Measurements from ENCODE around the gene SCARF2. TPM values are rescaled to one million over a fixed set of nuclear protein-coding genes. Genes with fewer than 3 reads are reported as not detected.

Gene SCARF2
- total RNA-seq, 2 donors from 2014 or later, result 49.4 to 108 TPM

DNA sequence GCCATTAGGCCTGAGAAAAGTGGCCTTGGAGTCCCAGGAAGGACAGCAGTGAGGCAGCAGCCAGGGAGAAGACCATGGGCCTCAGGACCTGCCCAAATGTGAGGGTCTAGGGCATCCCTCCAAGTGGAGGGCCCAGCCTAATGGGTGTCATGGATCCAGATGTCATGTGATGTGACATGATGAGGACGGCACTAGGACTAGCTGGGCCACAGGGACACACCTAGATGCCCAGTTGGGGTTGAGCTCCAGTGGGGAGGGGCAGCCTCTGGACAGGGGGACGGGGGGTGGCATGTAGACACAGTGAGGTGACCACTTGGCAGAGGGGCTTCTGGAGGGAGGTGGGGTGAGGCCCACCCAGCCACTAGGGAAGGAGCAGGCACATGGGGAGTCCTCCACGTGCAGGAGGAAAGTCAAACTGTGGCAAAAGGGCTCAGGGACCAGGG is 5.4 kb downstream of the SCARF2 start:
- ATAC-seq (ENCODE audit: insufficient number of reproducible peaks, low FRiP score, low read depth) (no peak), DNase-seq (ENCODE audit: low spot score) (no peak)
- Histone ChIP-seq H3K4me3 (no peak overlapping the region), H3K9me3 (no peaks in the 10 kb centered on the region), H3K27ac (no peak overlapping the region), H3K36me3 (peaks cover 26% of the 10 kb centered on the region), H3K27me3 (replicated peaks; ENCODE audit: insufficient read depth) (no peaks in the 10 kb centered on the region), H3K4me1 (ENCODE audit: control insufficient read depth in 1 of 2, low read depth in 2 of 2) (peaks cover 0 to 31% of the 10 kb centered on the region in 2 donors)
- TF ChIP-seq, protein P1, sequence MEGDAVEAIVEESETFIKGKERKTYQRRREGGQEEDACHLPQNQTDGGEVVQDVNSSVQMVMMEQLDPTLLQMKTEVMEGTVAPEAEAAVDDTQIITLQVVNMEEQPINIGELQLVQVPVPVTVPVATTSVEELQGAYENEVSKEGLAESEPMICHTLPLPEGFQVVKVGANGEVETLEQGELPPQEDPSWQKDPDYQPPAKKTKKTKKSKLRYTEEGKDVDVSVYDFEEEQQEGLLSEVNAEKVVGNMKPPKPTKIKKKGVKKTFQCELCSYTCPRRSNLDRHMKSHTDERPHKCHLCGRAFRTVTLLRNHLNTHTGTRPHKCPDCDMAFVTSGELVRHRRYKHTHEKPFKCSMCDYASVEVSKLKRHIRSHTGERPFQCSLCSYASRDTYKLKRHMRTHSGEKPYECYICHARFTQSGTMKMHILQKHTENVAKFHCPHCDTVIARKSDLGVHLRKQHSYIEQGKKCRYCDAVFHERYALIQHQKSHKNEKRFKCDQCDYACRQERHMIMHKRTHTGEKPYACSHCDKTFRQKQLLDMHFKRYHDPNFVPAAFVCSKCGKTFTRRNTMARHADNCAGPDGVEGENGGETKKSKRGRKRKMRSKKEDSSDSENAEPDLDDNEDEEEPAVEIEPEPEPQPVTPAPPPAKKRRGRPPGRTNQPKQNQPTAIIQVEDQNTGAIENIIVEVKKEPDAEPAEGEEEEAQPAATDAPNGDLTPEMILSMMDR (IDR thresholded peaks at IDR 0.05), result no peak

DNA sequence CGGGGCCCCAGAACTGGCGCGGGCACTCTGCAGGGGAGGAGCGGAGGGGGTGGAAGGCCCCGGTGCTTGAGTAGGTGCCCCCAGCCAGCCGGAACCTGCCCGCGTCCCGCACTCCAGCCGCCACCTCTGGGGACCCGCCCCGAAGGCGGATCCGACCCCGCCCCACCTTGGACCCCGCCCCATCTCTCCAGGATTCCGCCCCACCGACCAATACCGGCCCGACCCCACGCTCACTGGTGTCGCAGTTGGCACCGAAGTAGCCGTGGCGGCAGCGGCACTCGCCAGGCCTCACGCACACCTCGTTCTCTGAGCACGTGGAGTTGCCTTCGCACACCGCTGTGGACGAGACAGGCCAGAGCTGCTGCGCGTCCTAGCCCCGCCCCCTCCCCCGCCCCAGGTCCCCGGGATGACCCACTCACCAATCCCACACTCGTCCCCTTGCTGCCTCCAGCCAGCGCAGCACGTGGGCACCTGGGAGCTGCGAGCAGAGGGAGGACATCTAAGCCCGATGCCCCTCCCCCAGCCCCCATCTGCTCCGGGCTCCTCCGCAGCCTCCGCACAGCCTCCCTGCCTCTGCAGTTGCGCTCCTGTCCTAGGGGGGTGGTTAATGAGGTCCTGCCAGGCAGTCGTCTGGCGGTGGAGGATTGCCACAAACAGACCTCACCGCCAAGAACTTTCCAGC is 6.0 kb downstream of the SCARF2 start:
- H3K4me3 ChIP-seq, result peak overlapping the region; percentile 58
- H3K27ac ChIP-seq, result no peak overlapping the region
- ATAC-seq (ENCODE audit: insufficient number of reproducible peaks, low FRiP score, low read depth), result no peak
- H3K4me1 ChIP-seq (ENCODE audit: control insufficient read depth in 1 of 2, low read depth in 2 of 2), result peaks cover 0 to 27% of the 10 kb centered on the region in 2 donors
- no peaks in the 10 kb centered on the region for H3K9me3 ChIP-seq
- DNase-seq (ENCODE audit: low spot score), result no peak
- peaks cover 32% of the 10 kb centered on the region for H3K36me3 ChIP-seq
- H3K27me3 ChIP-seq (replicated peaks; ENCODE audit: insufficient read depth), result no peaks in the 10 kb centered on the region
- TF ChIP-seq, protein P1 (IDR thresholded peaks at IDR 0.05), result no peak

DNA sequence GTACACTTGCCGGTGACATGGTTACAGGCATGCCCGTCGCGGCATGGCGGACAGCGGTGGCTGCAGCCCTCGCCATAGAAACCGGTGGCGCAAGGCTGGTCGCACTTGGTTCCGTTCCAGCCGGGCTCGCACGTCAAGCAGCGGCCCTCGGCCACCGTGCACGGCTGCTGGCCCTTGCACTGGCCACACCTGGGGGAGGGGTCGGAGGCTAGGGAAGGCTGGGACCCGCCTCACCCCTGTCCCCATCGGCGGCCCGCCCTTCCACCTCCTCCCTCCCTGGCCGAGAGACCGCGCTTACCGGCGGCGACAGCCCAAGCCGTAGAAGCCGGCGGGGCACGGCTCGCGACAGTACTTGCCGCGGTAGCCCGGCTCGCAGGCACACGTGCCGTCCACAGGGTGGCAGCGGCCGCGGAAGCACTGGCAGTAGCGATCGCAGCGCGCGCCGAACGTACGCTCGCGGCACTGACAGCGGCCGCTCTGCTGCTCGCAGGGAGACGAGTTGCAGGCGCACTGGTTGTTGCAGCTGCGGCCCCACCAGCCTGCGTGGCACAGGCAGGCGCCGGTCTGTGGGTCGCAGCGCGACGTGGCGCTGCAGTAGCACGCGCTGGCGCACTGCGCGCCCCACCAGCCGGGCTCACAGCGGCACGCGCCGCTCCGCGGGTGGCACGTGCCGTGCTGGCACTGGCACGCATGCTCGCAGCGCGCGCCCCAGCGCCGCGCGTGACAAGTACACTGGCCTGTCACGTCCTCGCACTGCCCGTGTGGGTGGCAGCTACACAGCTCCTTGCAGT is 6.7 kb downstream of the SCARF2 start:
- no peaks in the 10 kb centered on the region for H3K27me3 ChIP-seq (replicated peaks; ENCODE audit: insufficient read depth)
- H3K9me3 ChIP-seq, result no peaks in the 10 kb centered on the region
- DNase-seq (ENCODE audit: low spot score) (no peak), ATAC-seq (ENCODE audit: insufficient number of reproducible peaks, low FRiP score, low read depth) (no peak)
- no peak overlapping the region for H3K27ac ChIP-seq
- TF ChIP-seq, protein P1 (IDR thresholded peaks at IDR 0.05), result peak; percentile 28
- H3K36me3 ChIP-seq, result peaks cover 34% of the 10 kb centered on the region
- peak overlapping the region; percentile 58 for H3K4me3 ChIP-seq
- peaks cover 0 to 26% of the 10 kb centered on the region in 2 donors for H3K4me1 ChIP-seq (ENCODE audit: control insufficient read depth in 1 of 2, low read depth in 2 of 2)

DNA sequence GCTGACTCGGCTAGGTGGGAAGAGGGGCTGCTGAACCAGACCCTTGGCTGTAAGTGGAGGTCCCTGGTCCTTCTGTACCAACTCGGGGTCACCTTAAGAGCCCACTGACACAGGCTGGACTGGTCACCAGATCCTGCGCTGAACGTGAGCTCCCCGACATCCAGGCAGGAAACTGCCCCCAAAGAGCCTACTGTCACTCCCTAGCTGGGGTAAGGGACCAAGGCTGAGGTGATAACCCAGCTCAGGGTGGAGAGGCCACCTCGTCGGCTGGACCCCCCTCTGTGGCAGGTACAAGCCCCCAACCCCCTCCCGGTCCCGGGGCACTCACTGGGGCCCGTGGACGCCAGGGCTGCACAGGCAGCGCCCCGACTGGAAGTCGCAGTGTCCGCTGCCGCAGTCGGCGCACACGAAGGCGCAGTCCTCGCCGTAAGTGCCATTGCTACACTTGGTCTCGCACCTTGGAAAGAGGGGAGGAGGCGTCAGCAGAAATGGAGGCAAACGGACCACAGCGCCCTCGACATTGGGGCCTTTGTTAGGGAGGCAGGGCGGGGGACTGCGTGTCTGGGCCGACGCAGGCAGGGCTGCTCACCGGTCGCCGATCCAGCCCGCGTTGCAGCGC is 7.4 kb downstream of the SCARF2 start:
- DNase-seq (ENCODE audit: low spot score), result no peak
- H3K4me3 ChIP-seq, result peak overlapping the region; percentile 58
- no peaks in the 10 kb centered on the region for H3K9me3 ChIP-seq
- H3K4me1 ChIP-seq (ENCODE audit: control insufficient read depth in 1 of 2, low read depth in 2 of 2), result peaks cover 0 to 21% of the 10 kb centered on the region in 2 donors
- no peak for ATAC-seq (ENCODE audit: insufficient number of reproducible peaks, low FRiP score, low read depth)
- peaks cover 36% of the 10 kb centered on the region for H3K36me3 ChIP-seq
- no peak overlapping the region for H3K27ac ChIP-seq
- TF ChIP-seq, protein P1 (IDR thresholded peaks at IDR 0.05), result no peak
- no peaks in the 10 kb centered on the region for H3K27me3 ChIP-seq (replicated peaks; ENCODE audit: insufficient read depth)

Measured in thoracic aorta (tissue), 2 donors.